ENCODE results near the gene KCP.

DNA sequence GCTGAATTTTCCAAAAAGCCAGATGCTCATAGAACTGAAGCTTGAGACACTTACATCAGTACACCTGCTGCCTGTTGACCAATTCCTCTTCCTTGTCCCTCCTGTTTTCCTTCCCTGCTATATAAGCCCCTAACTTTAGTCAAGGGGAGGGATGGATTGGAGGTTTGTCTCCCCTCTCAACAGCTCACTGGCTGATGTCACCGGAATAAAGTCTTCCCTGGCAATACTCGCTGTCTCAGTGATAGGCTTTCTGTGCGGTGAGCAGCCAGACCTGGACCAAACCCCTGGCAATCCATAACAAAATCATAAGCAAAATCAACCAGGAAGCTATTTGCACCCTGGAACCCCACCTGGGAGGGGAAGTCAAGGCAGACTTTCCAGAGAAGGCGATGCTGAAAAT, 26.3 kb upstream of the KCP start:
- no peak for TF ChIP-seq GATA2 (IDR thresholded peaks at IDR 0.05; ENCODE audit: low read depth, low read length)
- TF ChIP-seq GATA3 (IDR thresholded peaks at IDR 0.05; ENCODE audit: low read depth, low read length) = no peak
